ENCODE measurements around the gene DNM3. TPM values are rescaled to one million over a fixed set of nuclear protein-coding genes. Genes with fewer than 3 reads are reported as not detected.
A peak's percentile ranks its signal among the peaks of the same experiment; 100 is the strongest.

The DNM3 gene
- total RNA-seq, 1 donor = 2.0 TPM

- TF ChIP-seq CTCF (IDR thresholded peaks at IDR 0.05; ENCODE audit: insufficient read depth, low read length) = no peak
- no peak for DNase-seq (ENCODE audit: low read depth)
- H3K4me3 ChIP-seq (ENCODE audit: low read depth, low read length) = peak overlapping the region; percentile 91
Observed at GRCh38 chr1:172140591-172140990, 299.3 kb downstream of the DNM3 start.

- H3K4me3 ChIP-seq (ENCODE audit: low read depth, low read length) = peak overlapping the region; percentile 91
- DNase-seq (ENCODE audit: low read depth) = peak; percentile 38
- no peak for TF ChIP-seq CTCF (IDR thresholded peaks at IDR 0.05; ENCODE audit: insufficient read depth, low read length)
Observed at GRCh38 chr1:172141341-172141881, 300.1 kb downstream of the DNM3 start.

GRCh38 chr1:172142324-172142723 lies 301.0 kb downstream of the DNM3 start:
- peak overlapping the region; percentile 91 for H3K4me3 ChIP-seq (ENCODE audit: low read depth, low read length)
- TF ChIP-seq CTCF (IDR thresholded peaks at IDR 0.05; ENCODE audit: insufficient read depth, low read length) = no peak
- DNase-seq (ENCODE audit: low read depth) = peak; percentile 35

- peak overlapping the region; percentile 91 for H3K4me3 ChIP-seq (ENCODE audit: low read depth, low read length)
- no peak for TF ChIP-seq CTCF (IDR thresholded peaks at IDR 0.05; ENCODE audit: insufficient read depth, low read length)
- DNase-seq (ENCODE audit: low read depth) = peak; percentile 96
Observed at GRCh38 chr1:172143384-172144055, 302.2 kb downstream of the DNM3 start.

GRCh38 chr1:172144445-172145061 lies 303.3 kb downstream of the DNM3 start:
- peak; percentile 99 for DNase-seq (ENCODE audit: low read depth)
- H3K4me3 ChIP-seq (ENCODE audit: low read depth, low read length) = peak overlapping the region; percentile 91
- no peak for TF ChIP-seq CTCF (IDR thresholded peaks at IDR 0.05; ENCODE audit: insufficient read depth, low read length)

- peak; percentile 88 for DNase-seq (ENCODE audit: low read depth)
- peak overlapping the region; percentile 91 for H3K4me3 ChIP-seq (ENCODE audit: low read depth, low read length)
- TF ChIP-seq CTCF (IDR thresholded peaks at IDR 0.05; ENCODE audit: insufficient read depth, low read length) = no peak
Observed at GRCh38 chr1:172145231-172145651, 303.9 kb downstream of the DNM3 start.
